HG03280 (cell line): ENCODE data around the gene B3GALT4.
A peak's percentile ranks its signal among the peaks of the same experiment; 100 is the strongest.

Experiments used
- ATAC-seq: cut with Tn5 transposase; IDR thresholded peaks from one replicate; pipeline ENCODE4 v1.9.1; 2021; ENCODE audit warnings: mild to moderate bottlenecking, moderate library complexity; ENCODE audit not compliant: unreplicated experiment

Gene B3GALT4

DNA sequence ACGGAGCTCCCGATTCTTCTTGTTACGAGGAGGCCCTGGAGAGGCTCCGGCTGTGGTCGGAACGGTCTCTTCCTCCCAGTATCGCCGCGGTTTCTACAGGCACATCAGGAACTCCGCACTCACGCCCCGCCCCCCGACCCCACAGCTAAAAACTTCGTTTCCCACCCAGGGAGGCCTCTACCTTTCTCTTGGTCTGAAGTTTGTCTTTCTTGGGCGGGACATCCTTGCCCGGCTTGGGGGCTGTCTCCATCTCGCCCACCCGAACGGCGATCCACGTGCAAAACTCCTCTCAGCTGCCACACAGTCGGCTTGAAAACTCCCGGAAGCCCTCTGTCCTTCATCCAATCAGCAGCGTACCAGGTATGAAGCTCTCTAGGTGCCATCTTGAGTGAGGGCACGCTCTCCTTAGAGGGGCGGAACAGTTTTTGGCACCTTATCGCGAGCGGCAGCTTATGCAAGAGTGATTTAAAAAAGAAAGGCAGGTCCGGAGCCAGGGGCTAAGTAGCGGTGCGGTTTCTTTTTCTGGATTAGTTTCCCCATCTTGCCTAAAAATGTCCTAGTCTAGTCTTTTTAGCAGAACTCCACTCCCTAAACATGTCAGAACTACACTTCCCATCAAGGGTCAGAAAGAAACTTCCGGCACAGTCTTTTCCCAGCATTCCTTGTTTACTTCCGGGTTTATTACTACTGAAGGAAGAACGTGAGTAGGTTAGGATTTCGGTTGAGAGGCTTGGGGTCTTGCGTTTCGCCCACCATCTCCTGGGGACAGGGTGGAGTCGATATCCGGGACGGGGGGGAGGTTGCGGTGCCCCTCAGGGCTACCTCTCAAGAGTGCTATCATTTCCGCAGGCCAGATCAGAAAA, 12.2 kb downstream of the B3GALT4 start, which contains the start of the genes PFDN6 and WDR46:
Gene PFDN6, plus strand, starts transcription at position 681 of the 863 bp plus-strand sequence. CDS start 256 bp downstream, outside the sequence.
Gene WDR46, minus strand, starts transcription at position 319 of the 863 bp plus-strand sequence. Its CDS starts 69 bp downstream, at position 250.
- peak; percentile 87 for ATAC-seq

GRCh38 chr6:33289784-33290315, 12.9 kb downstream of the B3GALT4 start:
- ATAC-seq: no peak

- no peak for ATAC-seq
Measured at GRCh38 chr6:33290459-33290858, 13.5 kb downstream of the B3GALT4 start.

DNA sequence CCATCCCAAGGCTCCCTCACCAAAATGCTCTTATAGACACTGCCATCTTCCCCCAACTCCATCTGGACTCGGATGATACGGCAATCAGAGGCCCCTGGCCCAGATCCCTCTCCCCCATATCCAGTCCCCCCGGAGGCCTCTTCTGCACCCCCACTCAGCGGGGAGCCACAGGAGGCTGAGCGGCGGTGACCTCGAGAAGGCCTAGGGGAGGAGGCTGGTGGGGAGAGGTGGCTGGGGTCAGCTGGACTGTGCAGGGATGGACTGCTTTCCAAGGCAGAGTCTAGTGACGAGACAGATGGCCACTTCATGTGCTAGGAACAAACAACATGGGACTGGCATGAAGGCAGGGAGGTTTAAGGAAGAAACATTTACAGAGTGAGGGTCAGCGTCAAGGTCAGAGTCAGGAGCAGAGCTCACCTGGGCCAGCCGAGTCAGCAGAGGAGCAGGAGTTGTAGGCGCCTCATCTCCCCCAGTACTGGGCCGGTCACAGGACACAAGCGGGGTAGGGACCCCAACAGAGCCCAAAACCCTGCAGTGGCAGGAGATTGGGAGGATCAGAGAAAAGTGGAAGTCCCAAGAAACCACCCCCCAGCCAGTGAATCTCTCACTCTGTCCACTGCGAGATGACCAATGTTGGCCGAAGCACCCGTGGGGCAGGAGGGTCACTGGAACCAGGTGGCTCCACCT, 16.2 kb downstream of the B3GALT4 start:
- no peak for ATAC-seq

GRCh38 chr6:33294086-33294823, 17.3 kb downstream of the B3GALT4 start:
- no peak for ATAC-seq

- no peak for ATAC-seq
Measured at GRCh38 chr6:33295621-33296369, 18.9 kb downstream of the B3GALT4 start.

DNA sequence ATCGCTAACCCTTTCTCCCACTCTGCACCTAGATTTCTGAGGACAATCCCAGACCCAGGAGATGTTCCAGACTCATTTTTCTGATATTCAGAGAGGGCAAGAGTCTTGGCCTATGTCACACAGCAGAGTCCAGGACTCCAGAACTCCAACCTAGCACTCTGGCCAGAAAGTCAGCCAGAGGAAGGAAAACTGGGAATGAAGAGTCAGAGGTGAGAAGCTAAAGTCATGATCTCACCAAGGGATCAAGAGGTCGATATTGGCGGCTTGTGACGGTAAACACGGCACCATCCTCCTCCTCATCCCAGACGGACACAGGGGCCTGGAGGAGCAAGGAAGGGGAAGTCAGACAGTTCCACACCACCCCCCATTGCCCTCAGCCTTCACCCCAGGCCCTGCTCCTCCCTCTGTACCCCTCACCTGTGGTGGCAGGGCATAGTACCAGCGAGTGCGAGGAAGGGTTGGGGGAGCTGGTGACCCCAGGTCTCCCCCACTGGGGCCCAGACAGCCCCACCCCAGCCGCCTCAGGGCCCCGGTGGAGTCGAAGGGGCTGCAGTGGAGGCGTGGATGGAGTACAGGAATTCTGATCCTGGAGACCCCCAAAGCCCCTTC, 20.0 kb downstream of the B3GALT4 start:
- ATAC-seq: no peak

DNA sequence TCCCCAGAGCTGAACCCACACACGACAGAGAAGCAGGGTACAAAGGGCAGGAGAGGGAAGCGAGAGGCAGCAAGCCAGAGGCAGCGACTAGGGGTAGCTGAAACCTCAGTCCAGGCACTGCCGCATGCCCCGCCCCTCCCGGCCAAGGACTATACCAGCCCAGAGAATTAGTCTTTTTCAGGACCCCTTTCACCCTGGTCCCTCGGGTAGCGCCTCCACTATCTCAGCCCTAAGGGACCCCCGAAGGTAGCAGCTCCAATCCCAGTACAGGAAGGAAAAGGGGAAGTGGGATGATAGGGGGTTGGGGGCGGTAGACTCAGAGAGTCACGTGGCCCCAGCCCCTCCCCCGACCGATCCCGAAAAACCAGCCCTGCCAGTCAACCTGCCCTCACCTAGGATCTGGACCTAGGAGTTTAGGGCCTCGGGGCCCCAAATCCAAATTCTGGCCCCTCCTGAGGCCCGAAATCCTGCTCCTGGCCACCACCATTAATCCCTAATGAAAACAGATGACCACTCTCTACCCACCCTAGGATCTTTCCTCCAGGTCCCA, 20.6 kb downstream of the B3GALT4 start:
- ATAC-seq: no peak

- no peak for ATAC-seq
Measured at GRCh38 chr6:33297956-33298772, 21.2 kb downstream of the B3GALT4 start.

DNA sequence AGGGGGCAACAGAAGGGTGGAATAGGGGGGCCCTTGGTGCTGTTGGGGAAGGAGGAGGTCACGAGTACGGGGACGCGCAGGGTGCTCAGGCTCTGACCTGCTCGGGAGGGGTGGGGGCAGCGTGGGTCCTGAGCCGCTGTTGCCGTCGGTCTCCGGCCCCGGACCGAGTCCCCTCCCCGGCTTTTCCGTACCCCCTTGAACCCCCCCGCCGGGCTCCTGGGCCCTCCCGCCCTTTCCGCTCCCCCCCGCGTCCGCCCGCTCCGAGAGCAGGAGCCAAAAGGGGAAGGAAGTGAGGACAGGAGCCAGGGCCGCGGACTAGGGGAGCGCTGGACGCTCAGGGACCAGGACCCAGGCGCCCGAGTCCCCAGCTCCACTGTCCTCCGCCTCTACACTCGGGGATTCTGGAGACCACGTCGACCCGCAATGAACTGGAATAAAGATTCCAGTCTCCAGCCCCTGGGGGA, 21.9 kb downstream of the B3GALT4 start, which contains the start of gene RGL2:
Gene RGL2, minus strand, starts transcription at position 170 of the 464 bp plus-strand sequence. CDS start 332 bp downstream, outside the sequence.
- peak; percentile 28 for ATAC-seq

- ATAC-seq: peak; percentile 66
Measured at GRCh38 chr6:33299237-33299944, 22.5 kb downstream of the B3GALT4 start.

DNA sequence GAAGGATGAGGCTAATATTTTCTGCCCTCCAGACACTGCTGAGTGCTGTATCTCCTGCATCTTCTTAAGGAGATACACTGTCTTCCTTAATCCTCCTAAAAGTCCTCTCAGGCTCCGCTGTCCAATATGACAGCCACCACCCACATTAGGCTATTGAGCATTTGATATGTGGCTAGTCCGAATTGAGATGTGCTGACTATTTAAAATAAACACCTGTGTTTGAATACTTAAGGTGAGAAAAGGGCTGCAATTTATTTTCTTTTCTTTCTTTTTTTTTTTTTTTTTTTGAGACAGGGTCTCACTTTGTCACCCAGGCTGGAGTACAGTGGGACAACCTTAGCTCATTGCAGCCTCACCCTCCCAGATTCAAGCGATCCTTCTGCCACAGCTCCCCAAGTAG, 25.0 kb downstream of the B3GALT4 start:
- ATAC-seq: no peak

GRCh38 chr6:33304216-33304615, 27.3 kb downstream of the B3GALT4 start:
- no peak for ATAC-seq

GRCh38 chr6:33305052-33305451, 28.1 kb downstream of the B3GALT4 start:
- no peak for ATAC-seq

DNA sequence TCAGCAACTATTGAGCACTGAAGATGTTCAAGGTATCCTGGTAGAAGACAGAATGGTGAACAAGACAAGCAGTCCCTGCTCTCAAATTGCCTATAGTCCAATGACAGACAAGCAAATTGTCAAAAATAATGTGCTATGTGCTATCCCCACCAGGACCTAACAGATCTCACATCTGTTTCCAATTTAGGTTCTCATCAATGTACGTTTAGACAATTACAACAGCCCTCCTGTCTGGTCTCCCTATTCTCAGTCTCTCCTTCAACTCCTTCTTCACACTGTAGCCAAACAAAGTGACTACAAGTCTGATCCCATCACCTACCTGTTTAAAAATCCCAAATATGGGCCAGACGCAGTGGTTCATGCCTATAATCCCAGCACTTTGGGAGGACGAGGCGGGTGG, 29.4 kb downstream of the B3GALT4 start:
- no peak for ATAC-seq

GRCh38 chr6:33312361-33313104, 35.6 kb downstream of the B3GALT4 start:
- ATAC-seq: peak; percentile 31

DNA sequence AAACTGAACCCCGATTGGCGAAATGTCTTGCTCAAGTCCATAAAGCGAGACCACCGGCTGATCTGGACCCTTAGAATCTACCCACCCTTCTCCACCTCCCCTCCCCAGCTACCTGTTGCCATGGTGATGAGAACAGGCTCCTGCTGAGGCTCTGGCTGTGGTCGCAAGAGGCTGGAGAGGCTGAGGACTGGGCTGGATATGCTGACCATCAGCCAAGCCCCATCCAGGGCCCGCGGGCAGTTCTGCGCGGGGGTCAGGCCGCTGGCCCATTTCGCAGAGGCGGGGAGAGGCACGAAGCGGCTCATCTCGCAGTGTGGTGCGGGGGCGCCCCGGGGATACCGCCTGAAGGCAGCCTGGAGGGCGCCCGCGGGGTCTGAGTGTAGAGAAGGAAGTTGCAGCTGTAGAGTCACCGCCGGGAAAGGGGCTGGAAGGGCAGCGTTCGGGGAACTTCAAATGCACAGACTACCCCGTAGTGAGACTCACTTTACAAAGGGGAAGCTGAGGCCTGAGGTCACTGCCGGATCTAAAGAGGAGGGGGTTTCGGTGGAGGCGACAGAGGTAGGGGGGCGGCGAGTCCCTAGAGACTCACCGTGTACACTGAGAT, 36.3 kb downstream of the B3GALT4 start:
- no peak for ATAC-seq
